Aorta (tissue), 5 donors: ENCODE measurements around the gene DYNC1H1. TPM values are rescaled to one million over a fixed set of nuclear protein-coding genes. Genes with fewer than 3 reads are reported as not detected.
"Not testable (repeated sequence)": the region's sequence is repeated elsewhere in the genome, so short reads cannot be mapped to it uniquely, and the experiment has no call there.

Experiments
- ATAC-seq: fragments of 200-7000 bp; cut with Tn5 transposase; one replicate; pipeline ENCODE4 v1.9.1; 2022; ENCODE audit warnings: moderate library complexity; ENCODE audit not compliant: low FRiP score
- DNase-seq, 2 donors: peaks; one replicate each; pipeline ENCODE4 v3.0.0-alpha.2; 2020
- H3K27ac ChIP-seq, 2 donors: one replicate each; pipeline ENCODE4 v1.5.1; 2013; ENCODE audit warnings: low read length in 2 of 2, mild to moderate bottlenecking in 2 of 2, moderate library complexity in 2 of 2, control low read depth in 1 of 2, inconsistent platforms in 1 of 2, low read depth in 1 of 2
- H3K27me3 ChIP-seq, 2 donors: one replicate each; pipeline ENCODE4 v1.6.1; 2013; ENCODE audit warnings: control low read depth in 1 of 2, low read length in 1 of 2, mild to moderate bottlenecking in 1 of 2, moderate library complexity in 1 of 2; ENCODE audit not compliant: insufficient read depth in 2 of 2, control insufficient read depth in 1 of 2
- H3K36me3 ChIP-seq, 2 donors: one replicate each; pipeline ENCODE4 v1.6.1; 2013; ENCODE audit warnings: control low read depth in 1 of 2, low read length in 1 of 2, mild to moderate bottlenecking in 1 of 2; ENCODE audit not compliant: insufficient read depth in 2 of 2, control insufficient read depth in 1 of 2
- H3K4me1 ChIP-seq, 2 donors: one replicate each; pipeline ENCODE4 v1.6.1; 2013; ENCODE audit warnings: low read length in 2 of 2, control low read depth in 1 of 2, mild to moderate bottlenecking in 1 of 2, moderate library complexity in 1 of 2; ENCODE audit not compliant: insufficient read depth in 2 of 2, control insufficient read depth in 1 of 2
- H3K4me3 ChIP-seq, 2 donors: one replicate each; pipeline ENCODE4 v1.5.1; 2013; ENCODE audit warnings: low read length in 2 of 2, control low read depth in 1 of 2, mild to moderate bottlenecking in 1 of 2
- H3K9me3 ChIP-seq: one replicate; pipeline ENCODE4 v1.6.1; 2013; ENCODE audit warnings: mild to moderate bottlenecking, low read length; ENCODE audit not compliant: control insufficient read depth
- WGBS, 2 donors: extraction: QIAGEN DNeasy Blood & Tissue Kit; methylation state at CpG; one replicate each; pipeline ENCODE4 v1.1.7; 2013; 5-methylcytosine and 5-hydroxymethylcytosine counted together
- intact Hi-C, 2 donors: fragments of 100-400 bp; cut with DNase I; formaldehyde crosslinking; loops; one replicate each; pipeline versions ENCODE4 v1.14.2 to v1.15.0; 2022
- polyA plus RNA-seq, 2 donors: library from polyadenylated mRNA; stranded (reverse); fragments of 200-250 nt; gene quantifications; one replicate each; pipeline ENCODE4 v1.2.3, GENCODE V29; 2013
- total RNA-seq, 2 donors: library from RNA; stranded (reverse); fragmentation: NEBNext Ultra II Directional; extraction: Animal tissue kit (Norgen Biotek cat#: 25700); gene quantifications; one replicate each; pipeline ENCODE4 v1.2.1, GENCODE V29; 2021
- donor health status: healthy with polysubstance abuse.
- donor health status: Bipolar disorder and iron deficiency.
- donor health status: DM: no; HTN: no; CAD: no.
- donor health status: DM: no; HTN: no; CAD: no.
- donor health status: DM: yes; HTN: yes; CAD: no.

The DYNC1H1 gene
- total and polyA plus RNA-seq, 4 donors, result 26.5 to 481 (median 301) TPM

GRCh38 chr14:101965770-101966722, 1.7 kb downstream of the DYNC1H1 start:
- peak overlapping the region; percentile 87 to 94 for H3K4me3 ChIP-seq
- no peak overlapping the region for H3K27ac ChIP-seq
- ATAC-seq (no peak), DNase-seq (no peak)
- intact Hi-C loops, result loop anchor here (2.0 to 10.0 kb wide), 3 partner anchors 15 to 349 kb away; partner anchors contain the start of genes HSP90AA1 (in 1 of the 2) and ZNF839 (in 1 of the 2)
- H3K9me3 ChIP-seq, result no peaks in the 10 kb centered on the region
- no peaks in the 10 kb centered on the region for H3K27me3 ChIP-seq
- no peaks in the 10 kb centered on the region for H3K4me1 ChIP-seq
- H3K36me3 ChIP-seq, result peaks cover 0 to 1% of the 10 kb centered on the region in 2 donors
- WGBS, 2 donors, result 29 to 31% methylated on average over 5 of the region's 5 CpGs

- Histone ChIP-seq H3K4me1 (no peaks in the 10 kb centered on the region), H3K27me3 (no peaks in the 10 kb centered on the region), H3K27ac (no peak overlapping the region), H3K9me3 (no peaks in the 10 kb centered on the region), H3K4me3 (no peak overlapping the region), H3K36me3 (peaks cover 0 to 1% of the 10 kb centered on the region in 2 donors)
- ATAC-seq (no peak), DNase-seq (no peak)
- intact Hi-C loops, result loop anchor here in 1 of 2 donors (10.0 kb wide), 1 partner anchor 348 kb away; the partner anchor contains the start of gene ZNF839
- WGBS, 2 donors, result 54 to 60% methylated on average over 2 of the region's 2 CpGs
These were observed 2.4 kb downstream of the DYNC1H1 start for GRCh38 chr14:101966742-101967141.

- no peak overlapping the region for H3K4me3 ChIP-seq
- no peaks in the 10 kb centered on the region for H3K27me3 ChIP-seq
- DNase-seq (no peak), ATAC-seq (no peak)
- peaks cover 0 to 2% of the 10 kb centered on the region in 2 donors for H3K4me1 ChIP-seq
- H3K9me3 ChIP-seq, result no peaks in the 10 kb centered on the region
- no peak overlapping the region for H3K27ac ChIP-seq
- H3K36me3 ChIP-seq, result peaks cover 0 to 1% of the 10 kb centered on the region in 2 donors
- WGBS, 2 donors, result 77 to 81% methylated on average over 4 of the region's 4 CpGs
- intact Hi-C loops, result loop anchor here in 1 of 2 donors (10.0 kb wide), 1 partner anchor 347 kb away; the partner anchor contains the start of gene ZNF839
These were observed 3.8 kb downstream of the DYNC1H1 start for GRCh38 chr14:101968186-101968585.

GRCh38 chr14:101969481-101969880, 5.1 kb downstream of the DYNC1H1 start:
- WGBS, 2 donors, result 90 to 91% methylated on average over 9 of the region's 9 CpGs
- Histone ChIP-seq H3K9me3 (no peaks in the 10 kb centered on the region), H3K27ac (no peak overlapping the region), H3K36me3 (peaks cover 0 to 1% of the 10 kb centered on the region in 2 donors), H3K4me1 (peaks cover 0 to 3% of the 10 kb centered on the region in 2 donors), H3K27me3 (no peaks in the 10 kb centered on the region), H3K4me3 (no peak overlapping the region)
- no peak for ATAC-seq
- intact Hi-C loops, result loop anchor here in 1 of 2 donors (10.0 kb wide), 1 partner anchor 345 kb away; the partner anchor contains the start of gene ZNF839
- no peak for DNase-seq

DNA sequence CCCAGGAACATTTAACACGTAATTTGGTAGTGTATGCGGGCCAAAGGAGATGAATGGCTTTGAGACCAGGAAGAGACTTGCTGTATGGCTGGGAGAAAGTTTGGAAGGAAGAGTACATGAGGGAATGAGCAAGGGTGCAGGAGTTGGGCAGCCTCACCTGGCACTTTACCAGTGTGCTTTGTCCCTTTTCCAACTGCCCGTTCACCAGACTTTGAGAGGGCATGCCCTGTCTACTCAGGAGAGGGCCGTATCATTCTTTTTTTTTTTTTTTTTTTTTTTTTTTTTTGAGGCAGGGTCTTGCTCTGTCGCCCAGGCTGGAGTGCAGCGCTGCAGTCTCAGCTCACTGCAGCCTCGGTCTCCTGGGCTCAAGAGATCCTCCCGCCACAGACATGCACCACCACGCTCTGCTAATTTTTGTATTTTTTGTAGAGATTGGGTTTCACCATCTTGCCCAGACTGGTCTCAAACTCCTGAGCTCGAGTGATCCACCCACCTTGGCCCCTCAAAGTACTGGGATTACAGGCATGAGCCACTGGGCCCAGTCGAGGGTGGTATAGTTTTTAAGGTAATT, 6.5 kb downstream of the DYNC1H1 start:
- Histone ChIP-seq H3K4me1 (peaks cover 0 to 3% of the 10 kb centered on the region in 2 donors), H3K27ac (no peak overlapping the region), H3K9me3 (no peaks in the 10 kb centered on the region), H3K4me3 (no peak overlapping the region), H3K27me3 (no peaks in the 10 kb centered on the region), H3K36me3 (peaks cover 0 to 3% of the 10 kb centered on the region in 2 donors)
- DNase-seq (no peak), ATAC-seq (no peak)
- intact Hi-C loops, result no loop called here
- 75 to 78% methylated on average over 10 to 11 of the region's 11 CpGs for WGBS, 2 donors

DNA sequence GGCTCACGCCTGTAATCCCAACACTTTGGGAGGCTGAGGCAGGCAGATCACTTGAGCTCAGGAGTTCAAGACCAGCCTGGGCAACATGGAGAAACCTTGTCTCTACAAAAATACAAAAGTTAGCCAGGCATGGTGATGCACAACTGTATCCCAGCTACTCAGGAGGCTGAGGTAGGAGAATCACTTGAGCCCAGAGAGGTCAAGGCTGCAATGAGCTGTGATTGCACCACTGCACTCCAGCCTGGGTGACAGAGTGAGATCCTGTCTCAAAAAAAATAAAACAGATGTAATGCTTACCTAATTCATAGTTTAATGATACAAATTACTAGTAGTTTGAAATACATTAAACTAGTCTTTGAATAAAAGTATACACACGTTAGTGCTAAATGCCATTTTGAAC, 7.1 kb downstream of the DYNC1H1 start:
- ATAC-seq, H3K4me3 ChIP-seq: not testable (repeated sequence)

GRCh38 chr14:101972126-101972866, 7.9 kb downstream of the DYNC1H1 start:
- peak; percentile 89 to 90 for DNase-seq
- ATAC-seq, result peak; percentile 95
- Histone ChIP-seq H3K27ac (no peak overlapping the region), H3K4me1 (peaks cover 0 to 3% of the 10 kb centered on the region in 2 donors), H3K27me3 (no peaks in the 10 kb centered on the region), H3K9me3 (no peaks in the 10 kb centered on the region), H3K36me3 (peaks cover 0 to 3% of the 10 kb centered on the region in 2 donors), H3K4me3 (no peak overlapping the region)
- intact Hi-C loops, result no loop called here
- WGBS, 2 donors, result 12 to 13% methylated on average over 10 of the region's 10 CpGs

More for the DNA sequence above, 7.1 kb downstream of the DYNC1H1 start:
- H3K36me3 ChIP-seq, intact Hi-C loops, H3K4me1 ChIP-seq, H3K9me3 ChIP-seq, H3K27me3 ChIP-seq, DNase-seq, H3K27ac ChIP-seq: not testable (repeated sequence)
- 78 to 80% methylated on average over 2 of the region's 2 CpGs for WGBS, 2 donors

DNA sequence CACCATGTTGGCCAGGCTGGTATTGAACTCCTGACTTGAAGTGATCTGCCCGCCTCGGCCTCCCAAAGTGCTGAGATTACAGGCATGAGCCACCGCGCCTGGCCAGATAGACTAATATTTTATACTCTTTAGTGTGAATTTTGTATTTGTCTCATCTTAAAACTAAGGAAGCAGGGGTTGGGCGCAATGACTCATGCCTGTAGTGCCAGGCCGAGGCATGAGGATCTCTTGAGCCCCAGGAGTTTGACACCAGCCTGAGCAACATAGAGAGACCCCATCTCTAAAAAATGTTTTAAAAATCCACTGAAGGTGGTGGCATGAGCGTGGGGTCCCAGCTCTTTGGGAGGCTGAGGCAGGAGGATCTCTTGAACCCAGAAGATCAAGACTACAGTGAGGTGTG, 9.0 kb downstream of the DYNC1H1 start:
- no peak overlapping the region for H3K4me3 ChIP-seq
- WGBS, 2 donors, result 80 to 86% methylated on average over 7 of the region's 7 CpGs
- intact Hi-C loops, result no loop called here

More for the DNA sequence above, 9.0 kb downstream of the DYNC1H1 start:
- Histone ChIP-seq H3K9me3 (no peaks in the 10 kb centered on the region), H3K4me1 (peaks cover 0 to 3% of the 10 kb centered on the region in 2 donors), H3K27ac (no peak overlapping the region), H3K27me3 (no peaks in the 10 kb centered on the region), H3K36me3 (peaks cover 0 to 3% of the 10 kb centered on the region in 2 donors)
- no peak for DNase-seq
- no peak for ATAC-seq
